GM21619 (cell line): Measurements from ENCODE around the gene KCNMA1.

Experiments
- ATAC-seq: cut with Tn5 transposase; IDR thresholded peaks from one replicate; pipeline ENCODE4 v1.9.1; 2021; ENCODE audit not compliant: unreplicated experiment

KCNMA1 gene

DNA sequence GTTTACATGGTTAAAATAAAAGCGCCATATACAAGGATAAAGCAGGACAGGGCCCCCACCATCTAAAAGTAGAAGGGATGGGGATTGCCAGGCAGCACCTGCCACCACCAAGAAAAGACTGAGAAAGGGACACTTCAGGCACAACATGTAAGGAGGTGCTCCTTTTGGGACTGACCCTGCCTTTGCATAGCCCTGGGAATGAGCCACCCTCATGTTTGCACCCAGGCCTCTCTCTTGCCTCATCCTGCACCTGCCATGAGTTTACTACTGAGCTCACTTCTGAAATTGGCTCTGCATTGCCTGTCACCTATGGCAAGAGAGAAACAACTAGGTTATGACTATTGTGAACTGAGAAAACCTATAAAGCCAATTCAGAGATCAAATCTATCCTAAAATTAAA, 489.7 kb downstream of the KCNMA1 start:
- ATAC-seq: no peak

DNA sequence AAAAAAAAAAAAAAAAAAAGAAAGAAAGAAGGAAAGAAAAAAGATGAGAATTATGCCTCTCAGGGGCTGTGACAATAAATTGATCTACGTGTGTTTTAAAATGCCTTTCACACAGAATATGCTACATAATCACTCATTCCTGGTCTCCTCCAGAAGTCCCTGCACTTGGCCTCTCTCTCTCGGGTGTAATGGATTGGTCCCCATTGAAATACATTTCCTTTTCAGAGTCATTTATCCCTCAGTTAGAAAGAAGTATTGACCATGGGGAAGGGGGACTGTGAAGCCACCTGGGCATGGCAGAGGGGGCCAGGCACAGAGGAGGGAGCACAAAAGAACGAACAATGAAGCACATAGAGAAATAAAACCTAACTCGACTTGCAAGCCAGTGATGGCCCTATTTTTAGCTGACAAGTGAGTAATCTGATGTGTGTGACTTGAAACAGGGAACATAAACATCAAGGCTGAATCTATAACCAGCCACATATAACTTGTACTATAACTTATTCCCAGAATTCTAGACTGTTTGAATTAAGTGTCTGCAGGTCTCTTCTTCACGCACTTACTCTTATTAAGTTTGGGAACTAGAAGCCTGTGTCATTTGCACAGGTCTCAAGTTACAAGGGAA, 490.8 kb downstream of the KCNMA1 start:
- ATAC-seq: no peak

DNA sequence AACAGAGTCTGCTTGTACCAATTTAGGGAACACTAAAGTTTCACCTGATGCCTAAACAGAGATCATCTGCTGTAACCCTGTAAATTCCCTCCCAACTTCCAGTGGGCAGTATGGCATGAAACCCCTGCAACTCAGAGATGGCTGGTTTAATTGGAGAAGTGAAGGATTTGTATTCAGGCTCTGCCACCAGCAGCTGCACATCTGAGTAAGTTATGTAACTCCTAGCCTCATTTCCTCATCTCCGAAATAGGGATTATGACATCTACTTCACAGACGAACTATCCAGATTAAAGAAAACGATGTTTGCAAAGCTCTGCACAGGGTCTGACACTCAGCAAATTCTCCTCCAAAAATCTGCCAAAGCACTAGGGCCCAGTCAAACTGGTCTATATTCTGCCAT, 493.0 kb downstream of the KCNMA1 start:
- ATAC-seq: no peak

DNA sequence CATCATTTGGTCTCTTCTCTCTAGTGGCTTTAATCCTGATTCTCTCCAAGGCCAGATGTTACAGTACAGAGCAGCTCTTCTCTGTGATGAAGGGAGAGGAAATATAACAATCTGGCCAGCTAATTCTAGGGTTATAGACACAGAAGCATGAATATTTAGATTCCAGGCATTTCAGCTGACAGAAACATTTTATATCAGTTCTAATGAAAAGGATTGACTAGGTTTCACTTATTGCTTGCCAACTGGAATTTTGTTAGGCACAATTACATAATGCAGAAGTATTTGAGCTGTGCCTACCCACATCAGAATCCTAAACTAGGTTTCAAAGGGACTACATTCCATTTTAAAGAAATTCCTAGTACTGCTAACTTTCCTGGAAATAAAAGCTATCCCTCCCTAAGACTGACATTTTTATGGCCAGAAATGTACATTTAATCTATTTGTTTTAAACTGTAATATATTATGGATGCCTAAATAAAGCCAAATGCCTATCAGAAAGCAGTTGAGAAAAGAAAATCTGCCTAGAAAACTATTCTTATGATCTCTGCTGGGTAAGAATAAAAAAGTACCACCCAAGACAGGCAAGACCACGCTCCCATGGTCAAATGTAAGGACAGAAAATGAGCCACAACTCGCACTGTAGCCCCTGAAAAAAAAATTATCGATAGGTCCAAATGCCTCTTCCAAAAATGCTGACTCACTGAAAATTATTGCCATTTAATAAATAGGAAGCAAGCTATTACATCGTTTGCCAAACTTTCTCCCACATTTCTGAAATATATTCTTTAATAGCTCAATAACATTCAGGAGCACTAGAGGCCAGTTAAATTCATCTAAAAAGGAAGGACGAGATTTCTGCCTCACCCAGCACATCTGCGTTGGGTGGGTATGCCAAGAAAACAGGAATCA, 498.1 kb downstream of the KCNMA1 start:
- no peak for ATAC-seq

DNA sequence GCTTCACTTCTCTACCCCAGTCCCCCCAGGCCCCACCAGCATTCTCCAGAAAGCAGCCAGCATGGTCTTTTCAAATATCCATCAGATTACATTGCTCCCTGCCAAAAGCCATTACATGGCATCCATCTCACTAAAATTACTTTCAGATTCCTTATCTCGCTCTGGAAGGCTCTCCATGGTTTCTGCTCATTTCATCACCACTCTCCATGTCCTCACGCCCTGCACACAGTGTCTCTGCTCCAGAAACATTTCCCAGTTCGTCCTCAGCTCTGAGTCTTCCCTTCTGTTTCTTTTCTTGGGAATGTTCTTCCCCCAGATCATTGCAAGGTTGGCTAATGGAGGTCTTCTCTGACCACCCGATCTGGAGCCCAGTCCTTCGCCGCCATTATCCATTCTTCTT, 499.1 kb downstream of the KCNMA1 start:
- ATAC-seq: no peak

DNA sequence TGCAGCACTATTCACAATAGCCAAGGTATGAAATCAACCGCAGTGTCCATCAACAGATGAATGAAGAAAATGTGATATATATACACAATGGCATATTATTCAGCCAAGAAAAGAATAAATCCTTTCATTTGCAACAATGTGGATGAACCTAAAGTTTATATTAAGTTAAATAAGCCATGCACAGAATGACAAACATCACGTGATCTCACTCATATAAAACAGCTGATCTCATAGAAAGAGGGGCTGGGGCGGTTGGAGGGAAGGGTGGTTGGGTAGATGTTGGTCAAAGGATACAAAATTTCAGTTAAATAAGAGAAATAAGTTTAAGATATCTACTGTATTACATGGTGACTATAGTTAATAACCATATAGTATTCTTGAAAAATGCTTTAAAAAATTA, 502.1 kb downstream of the KCNMA1 start:
- no peak for ATAC-seq

DNA sequence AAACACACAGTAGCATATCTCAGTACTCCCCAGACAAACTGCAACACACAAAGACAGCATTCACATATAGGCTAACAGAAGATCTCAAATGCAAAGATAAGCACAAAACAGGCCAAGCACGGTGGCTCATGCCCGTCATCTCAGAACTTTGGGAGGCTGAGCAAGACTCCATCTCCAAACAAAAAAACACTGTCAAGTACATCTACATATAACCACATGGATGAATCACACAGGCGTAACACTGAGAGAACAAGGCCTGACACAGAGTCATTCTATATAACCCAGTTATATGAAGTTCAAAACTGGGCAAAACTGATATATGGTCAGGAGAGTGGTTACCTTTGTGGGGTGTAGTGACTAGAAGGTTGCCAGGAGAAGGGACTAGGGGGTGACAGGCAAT, 506.4 kb downstream of the KCNMA1 start:
- ATAC-seq: no peak

DNA sequence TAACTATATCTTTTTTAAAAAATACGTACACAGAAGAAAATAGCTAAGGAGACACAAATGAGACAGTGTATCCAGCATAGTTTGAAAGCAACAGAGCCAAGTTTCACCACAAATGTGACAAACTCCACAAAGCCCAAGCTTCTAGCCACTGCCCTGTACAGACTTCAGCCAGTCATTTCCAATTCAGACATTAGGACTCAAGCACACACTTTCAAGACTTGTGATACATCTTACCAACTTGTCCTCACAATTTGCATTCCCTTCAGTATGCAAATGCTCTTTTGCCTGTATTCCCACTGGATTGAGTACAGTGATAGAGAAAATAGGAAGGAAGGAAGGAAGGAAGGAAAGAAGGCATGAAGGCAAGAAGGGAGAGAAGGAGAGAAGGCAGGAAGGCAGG, 510.4 kb downstream of the KCNMA1 start:
- ATAC-seq: no peak

DNA sequence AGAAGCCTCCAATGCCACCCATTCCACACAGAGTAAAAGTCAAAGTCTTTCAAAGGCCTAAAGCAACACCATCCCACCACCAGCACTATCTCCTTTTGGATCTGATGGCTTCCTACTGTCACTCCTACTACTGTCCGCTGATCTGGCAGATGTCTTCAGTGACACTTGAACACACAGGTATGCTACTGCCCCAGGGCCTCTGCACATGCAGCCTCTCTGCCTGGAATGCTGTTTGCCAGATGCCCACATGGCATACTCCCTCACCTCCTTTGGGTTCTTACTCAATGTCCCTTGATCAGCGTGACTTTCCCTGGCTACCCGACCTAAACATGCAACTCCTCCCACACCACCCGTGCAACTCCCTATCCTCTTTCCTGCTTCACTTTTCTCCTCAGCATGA, 512.4 kb downstream of the KCNMA1 start:
- ATAC-seq: no peak

DNA sequence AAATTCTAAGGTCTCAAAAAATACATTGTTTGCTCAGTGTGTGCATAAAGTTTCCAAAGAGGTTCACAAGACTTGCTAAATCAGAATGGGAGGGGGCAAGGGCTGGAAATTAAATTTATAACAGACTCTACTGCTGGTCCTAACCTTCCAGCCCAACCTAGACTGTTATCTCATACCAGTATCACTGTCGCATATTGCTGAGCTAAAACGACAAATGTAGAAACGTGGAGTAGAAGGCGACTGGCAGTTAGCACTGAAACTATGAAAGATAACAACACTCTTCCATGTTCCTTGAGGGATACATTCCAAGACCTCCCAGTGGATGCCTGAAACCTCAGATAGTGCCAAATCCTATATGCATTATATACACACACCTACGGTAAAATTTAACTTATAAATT, 514.3 kb downstream of the KCNMA1 start:
- no peak for ATAC-seq

DNA sequence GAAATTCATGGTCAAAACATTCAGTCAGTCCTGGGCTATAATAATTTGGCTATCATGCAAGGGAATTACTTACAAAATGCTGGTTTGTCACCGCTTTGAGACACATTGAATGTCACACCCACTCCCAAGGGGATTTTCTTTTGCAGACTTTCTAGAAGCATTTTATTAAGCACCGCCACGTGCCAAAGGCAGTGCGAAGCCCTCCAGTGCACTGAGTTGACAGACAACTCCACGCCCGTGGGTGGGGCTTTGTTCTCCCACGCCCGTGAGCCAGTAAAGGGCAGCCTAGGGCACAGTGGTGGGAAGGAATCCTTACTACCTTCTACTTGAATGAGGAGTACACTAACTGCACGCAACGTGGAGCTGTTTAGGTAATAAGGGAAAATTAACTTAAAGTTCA, 515.8 kb downstream of the KCNMA1 start:
- no peak for ATAC-seq

DNA sequence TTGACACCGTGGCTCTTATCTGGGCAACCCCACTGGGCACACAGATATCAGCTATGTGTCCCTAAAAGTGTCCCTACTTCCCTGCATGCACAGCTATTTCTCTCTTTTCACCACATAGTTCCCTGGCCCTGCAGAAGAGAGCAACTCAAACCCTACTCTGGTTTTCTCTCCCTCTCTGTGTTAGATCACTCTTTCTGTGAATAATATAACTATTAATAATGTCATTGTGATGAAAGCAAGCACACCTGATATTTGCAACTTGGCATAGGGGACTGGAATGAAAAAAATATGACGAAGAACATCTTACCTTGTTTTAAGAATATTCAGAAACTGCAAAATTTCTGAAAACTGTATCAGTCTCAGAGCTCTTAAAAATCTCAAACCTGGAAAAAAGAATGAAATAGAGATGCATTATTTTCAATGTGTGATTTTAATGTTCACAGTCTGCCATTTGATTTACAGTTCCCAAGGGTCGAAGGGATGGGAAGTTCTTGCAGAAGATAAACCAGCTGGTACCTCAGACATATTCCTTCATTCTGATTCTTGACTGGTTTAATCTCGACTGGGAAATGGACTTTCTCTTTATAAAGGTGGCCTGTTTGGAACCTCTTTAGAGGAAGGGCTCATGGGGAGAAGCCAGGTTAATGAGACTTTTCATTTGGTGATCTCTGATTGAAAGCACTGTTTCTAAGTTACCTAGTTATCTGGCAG, 516.8 kb downstream of the KCNMA1 start:
- ATAC-seq: no peak

DNA sequence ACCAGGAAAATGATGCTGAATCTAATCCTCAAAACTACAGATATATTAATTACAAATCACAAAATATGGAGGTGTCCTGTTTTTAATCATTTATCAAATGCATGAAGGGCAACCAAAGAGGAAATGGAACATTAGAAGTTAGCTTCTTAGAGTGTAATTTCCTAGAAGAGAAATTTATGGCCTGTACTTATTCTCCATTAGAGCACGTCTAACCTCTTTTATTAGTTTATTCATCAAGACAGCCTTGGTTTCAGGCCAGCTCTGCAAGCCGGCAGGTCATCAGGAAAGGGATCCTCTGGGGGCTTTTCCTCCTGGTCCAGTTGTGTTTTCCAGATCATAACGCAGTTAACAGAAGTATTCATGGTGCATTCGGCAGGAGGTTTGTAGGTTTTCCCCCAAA, 517.6 kb downstream of the KCNMA1 start:
- no peak for ATAC-seq

DNA sequence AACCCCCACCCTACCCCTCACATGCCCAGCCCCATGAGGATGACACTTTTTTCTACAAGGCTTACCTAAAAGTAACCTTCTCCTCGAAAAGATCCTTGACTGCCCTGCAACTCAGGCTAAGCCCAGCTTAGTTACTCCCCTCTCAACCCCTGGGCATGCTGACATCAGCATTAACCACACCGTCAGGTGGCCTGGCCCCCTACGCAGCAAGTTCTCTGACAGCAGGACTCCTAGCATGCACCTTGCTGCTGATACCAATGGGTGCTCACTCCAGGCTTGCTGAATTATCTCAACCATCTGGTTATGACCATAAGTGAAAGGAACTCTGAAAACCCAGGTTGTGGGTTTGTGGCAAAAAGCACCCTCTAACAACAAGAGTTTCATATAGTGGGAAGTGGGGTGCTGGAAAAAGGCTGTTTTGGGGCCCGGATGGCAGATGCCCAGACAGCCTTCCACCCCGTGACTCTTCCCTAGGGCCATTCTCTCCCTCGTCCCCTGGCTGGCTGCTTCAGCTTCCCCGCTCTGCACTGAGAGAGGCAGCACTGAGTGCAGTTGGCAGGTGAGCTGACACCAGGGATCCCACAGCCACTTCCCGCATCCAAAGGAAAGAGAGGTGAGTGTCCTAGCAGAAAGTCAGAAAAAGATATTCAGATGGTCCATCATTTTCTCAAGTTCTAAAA, 518.9 kb downstream of the KCNMA1 start:
- ATAC-seq: no peak

DNA sequence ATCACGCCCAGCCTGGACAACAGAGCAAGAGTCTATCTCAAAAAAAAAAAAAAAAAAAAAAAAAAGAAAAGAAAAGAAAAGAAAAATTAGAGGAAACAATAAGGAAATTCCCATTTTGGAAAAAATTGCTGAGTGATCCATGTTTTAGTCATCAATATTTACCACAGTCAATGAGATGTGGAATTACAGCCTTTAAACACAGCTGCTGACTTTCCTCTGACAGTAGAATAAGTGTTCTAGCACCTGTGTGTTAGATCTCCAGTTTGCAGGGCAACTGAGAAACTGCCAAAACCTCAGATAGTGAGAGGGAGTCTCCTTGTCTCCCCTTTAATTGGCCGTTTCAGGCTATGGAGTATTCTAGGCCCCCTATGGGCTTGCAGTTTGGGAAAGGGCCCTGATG, 520.1 kb downstream of the KCNMA1 start:
- ATAC-seq: no peak

DNA sequence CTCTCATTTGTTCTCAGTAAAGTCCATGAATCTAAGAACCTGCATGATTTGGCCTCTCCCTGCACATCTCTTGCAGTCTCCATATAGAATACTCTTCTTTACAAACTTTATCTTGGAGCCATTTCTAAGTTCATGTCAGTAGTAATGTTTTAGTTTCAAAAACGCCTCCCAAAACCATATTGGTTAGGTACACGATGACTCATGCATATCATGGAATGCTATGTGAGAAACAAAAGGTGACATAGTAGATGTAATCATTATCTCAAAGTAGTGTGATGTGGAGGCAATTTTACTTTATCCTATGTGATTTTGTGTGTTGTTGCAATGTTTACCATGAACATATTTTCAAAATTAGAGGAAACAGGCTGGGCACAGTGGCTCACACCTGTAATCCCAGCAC, 520.7 kb downstream of the KCNMA1 start:
- ATAC-seq: no peak

DNA sequence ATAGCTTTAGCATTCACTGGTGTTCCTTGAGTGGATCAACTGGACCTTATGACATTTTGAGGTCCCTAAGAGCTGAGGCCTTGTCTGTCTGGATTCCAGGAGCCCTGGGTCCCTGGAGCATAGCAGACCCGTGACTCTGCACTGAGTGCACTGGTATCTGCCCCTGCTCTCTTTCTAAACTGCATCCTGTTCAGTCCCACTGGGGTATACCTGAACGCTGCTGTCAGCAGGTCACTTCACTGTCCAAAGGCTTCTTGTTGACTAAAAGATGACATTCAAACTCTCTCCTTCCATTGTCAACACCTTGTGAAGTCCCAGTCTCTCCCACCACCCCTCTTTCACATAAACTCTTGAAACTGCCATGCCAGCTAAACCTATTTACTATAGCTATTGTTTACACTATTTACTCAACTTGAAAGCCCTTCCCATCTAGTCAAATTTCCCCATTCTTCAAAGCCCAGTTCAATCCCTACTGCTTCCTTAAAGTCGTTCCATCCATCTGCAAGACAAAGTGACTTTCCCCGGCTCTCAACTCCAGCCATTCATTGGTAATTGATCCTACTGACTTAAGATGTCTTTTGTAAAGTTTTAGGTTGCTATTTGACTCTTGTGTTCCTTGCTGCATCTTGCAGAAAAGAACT, 523.3 kb downstream of the KCNMA1 start:
- no peak for ATAC-seq

DNA sequence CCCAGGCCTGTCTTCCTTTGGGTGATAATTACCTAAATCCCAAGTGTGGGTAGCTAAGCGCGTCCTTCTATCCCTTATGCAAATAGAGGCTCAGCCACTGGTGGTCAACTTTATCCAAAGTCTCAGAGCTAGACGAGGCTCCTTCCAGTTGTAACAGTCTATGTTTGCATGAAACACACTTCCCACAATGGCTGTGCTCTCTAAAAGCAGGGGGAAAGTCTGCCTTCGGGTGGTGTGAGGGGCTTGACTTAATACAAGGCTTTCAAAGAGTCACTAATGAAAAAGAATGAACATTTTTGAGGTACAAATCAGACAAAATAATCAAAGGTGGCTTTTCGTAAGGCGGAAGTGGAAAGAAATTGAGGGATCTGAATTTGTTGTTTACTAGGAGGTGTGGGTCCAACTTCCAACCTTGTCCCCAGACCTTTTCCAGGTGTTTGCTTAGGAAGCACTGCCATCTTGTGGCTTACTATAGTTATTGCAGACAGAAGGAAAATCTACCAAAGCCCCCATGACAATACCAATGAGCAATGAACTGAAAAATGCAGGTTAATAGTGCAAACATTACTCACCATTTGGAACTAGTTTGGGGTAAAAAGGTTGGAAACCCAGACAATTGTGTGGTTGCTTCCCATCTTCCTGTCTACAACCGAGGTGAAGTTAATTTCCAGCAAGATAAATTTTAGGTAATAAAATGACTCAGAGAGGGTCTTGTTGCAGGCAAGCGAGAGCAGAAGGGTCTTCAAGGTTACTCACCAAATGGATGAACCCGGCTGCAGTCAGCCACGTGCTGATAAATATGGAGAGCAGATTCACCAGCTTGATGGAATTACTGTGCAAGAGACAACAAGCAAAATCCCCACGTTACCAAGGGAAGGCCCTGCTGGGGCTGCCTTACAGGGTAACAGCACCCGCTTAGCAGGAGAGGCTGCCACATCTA, 525.7 kb downstream of the KCNMA1 start:
- no peak for ATAC-seq

DNA sequence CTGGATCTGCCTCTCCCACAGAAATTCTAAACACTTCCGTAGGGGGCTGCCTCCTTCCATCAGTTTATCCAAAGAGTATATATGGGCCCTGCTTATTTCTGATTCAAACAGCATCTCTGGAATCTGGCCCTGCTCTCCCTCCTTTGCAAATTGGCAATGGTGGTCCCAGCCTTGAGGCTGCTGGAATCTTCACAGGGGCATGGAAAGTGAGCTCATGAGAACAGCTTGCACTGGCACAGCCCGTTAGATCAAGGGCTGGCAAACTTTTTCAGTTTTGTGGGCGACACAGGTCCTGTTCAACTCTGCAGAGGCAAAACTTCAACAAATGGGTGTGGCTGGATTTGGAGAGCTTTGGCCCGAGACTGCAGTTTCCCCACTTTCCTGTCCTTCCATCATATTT, 526.9 kb downstream of the KCNMA1 start:
- no peak for ATAC-seq
